ENCODE results near the gene DNAJA2. TPM values are rescaled to one million over a fixed set of nuclear protein-coding genes. Genes with fewer than 3 reads are reported as not detected.

The DNAJA2 gene
- total and polyA plus RNA-seq, 9 donors, result 33.4 to 63.3 (median 58.4) TPM

DNA sequence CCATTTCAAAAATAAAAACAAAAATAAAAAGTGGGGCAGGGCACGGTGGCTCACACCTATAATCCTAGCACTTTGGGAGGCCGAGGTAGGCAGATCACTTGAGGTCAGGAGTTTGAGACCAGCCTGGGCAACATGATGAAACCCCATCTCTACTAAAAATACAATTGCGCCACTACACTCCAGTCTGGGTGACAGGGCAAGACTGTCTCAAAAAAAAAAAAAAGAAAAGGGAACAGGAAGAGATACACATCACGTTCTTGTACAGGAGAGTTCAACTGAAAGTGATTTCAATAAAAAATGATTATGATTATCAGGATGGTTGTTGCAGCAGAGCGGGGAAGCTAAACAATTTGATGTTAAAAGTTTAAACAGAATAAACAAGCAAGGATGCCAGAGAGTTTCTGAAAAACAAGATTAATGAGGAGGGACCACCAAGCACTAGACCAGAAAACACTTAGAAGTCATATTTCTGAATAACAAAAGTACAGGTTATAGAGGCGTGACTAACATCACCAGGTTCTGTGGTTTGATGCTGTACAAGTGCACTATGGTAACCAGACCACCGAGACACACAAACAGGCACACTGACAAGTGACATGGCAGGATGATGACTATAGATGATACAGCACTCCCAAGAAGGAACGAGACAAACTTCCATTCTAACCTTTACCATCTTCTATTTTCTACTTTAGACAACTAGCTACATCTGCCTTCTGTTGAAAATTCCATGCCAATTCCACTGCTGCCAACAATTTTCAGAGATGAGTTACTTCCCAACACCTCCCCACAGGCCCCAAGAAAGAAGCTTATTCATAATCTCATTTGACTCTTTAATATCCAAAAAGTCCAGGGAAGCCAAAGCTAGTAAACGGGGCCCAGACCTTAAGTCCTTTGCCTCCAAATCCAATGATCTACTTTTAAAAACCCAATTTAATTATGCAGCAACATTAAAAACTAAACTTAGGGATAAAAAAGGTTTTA is 11.8 kb downstream of the DNAJA2 start:
- Histone ChIP-seq H3K4me1 (ENCODE audit: insufficient read depth) (peaks cover 2% of the 10 kb centered on the region), H3K4me3 (no peak overlapping the region), H3K27ac (no peak overlapping the region), H3K36me3 (no peaks in the 10 kb centered on the region), H3K9me3 (no peaks in the 10 kb centered on the region), H3K27me3 (no peaks in the 10 kb centered on the region)
- TF ChIP-seq POLR2A (IDR thresholded peaks at IDR 0.05) (no peak), EP300 (IDR thresholded peaks at IDR 0.05) (no peak)
- TF ChIP-seq, protein P1, sequence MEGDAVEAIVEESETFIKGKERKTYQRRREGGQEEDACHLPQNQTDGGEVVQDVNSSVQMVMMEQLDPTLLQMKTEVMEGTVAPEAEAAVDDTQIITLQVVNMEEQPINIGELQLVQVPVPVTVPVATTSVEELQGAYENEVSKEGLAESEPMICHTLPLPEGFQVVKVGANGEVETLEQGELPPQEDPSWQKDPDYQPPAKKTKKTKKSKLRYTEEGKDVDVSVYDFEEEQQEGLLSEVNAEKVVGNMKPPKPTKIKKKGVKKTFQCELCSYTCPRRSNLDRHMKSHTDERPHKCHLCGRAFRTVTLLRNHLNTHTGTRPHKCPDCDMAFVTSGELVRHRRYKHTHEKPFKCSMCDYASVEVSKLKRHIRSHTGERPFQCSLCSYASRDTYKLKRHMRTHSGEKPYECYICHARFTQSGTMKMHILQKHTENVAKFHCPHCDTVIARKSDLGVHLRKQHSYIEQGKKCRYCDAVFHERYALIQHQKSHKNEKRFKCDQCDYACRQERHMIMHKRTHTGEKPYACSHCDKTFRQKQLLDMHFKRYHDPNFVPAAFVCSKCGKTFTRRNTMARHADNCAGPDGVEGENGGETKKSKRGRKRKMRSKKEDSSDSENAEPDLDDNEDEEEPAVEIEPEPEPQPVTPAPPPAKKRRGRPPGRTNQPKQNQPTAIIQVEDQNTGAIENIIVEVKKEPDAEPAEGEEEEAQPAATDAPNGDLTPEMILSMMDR (IDR thresholded peaks at IDR 0.05), result no peak
- WGBS, 3 donors, result 61 to 65% (median 64%) methylated on average over 9 of the region's 9 CpGs
- intact Hi-C loops (cut with DNase I), result no loop called here
- no peak for DNase-seq

DNA sequence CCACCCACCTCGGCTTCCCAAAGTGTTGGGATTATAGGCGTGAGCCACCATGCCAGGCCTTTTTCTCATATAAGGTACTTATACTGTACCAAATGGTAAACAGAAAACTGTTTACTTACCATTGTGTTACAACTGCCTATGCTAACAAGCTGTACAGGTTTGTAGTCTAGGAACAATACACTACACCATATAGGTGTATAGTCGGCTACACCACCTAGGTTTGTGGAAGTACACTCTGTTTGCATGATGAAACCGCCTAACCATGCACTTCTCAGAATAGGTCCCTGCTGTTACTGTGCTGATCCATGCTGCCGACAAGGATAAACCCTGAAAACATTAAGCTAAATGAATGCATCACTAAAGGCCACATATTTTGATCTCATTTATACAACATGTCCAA is 18.9 kb downstream of the DNAJA2 start:
- WGBS, 3 donors, result 79 to 83% (median 81%) methylated on average over 5 of the region's 5 CpGs
- H3K27me3 ChIP-seq, result no peaks in the 10 kb centered on the region
- no peak for TF ChIP-seq EP300 (IDR thresholded peaks at IDR 0.05)
- TF ChIP-seq, protein P1 (IDR thresholded peaks at IDR 0.05), result no peak
- TF ChIP-seq POLR2A (IDR thresholded peaks at IDR 0.05), result no peak

DNA sequence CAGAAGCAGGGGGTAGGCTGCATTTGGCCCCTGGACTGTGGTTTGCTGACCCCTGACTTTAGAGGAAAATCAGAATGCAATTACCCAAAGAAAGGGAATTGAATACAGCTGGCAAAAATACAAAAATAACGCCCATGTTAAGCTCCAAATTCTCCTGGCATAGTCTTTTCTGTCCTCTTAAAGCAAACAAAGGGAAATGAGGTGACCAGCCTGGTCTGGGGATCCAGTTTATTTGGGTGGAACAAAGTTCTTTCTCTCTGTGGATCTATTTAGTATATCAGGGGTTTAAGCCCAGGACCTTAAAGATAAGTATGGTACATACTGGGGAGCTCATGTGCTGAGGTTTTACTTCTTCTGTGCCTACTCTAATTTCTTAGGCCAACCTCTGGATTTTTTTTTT is 23.5 kb downstream of the DNAJA2 start:
- H3K36me3 ChIP-seq, result no peaks in the 10 kb centered on the region
- 49 to 61% (median 54%) methylated on average over 1 of the region's 1 CpG for WGBS, 3 donors
- H3K27me3 ChIP-seq, result no peaks in the 10 kb centered on the region
- DNase-seq, result no peak
- H3K4me1 ChIP-seq (ENCODE audit: insufficient read depth), result no peaks in the 10 kb centered on the region
- no peaks in the 10 kb centered on the region for H3K9me3 ChIP-seq
- intact Hi-C loops (cut with DNase I), result no loop called here
- H3K4me3 ChIP-seq, result no peak overlapping the region
- TF ChIP-seq POLR2A (IDR thresholded peaks at IDR 0.05) (no peak), EP300 (IDR thresholded peaks at IDR 0.05) (no peak)
- TF ChIP-seq, protein P1 (IDR thresholded peaks at IDR 0.05), result no peak
- no peak overlapping the region for H3K27ac ChIP-seq

More for the DNA sequence above, 18.9 kb downstream of the DNAJA2 start:
- no peak for DNase-seq
- intact Hi-C loops (cut with DNase I), result no loop called here
- Histone ChIP-seq H3K4me3 (no peak overlapping the region), H3K36me3 (no peaks in the 10 kb centered on the region), H3K4me1 (ENCODE audit: insufficient read depth) (no peaks in the 10 kb centered on the region), H3K27ac (no peak overlapping the region), H3K9me3 (no peaks in the 10 kb centered on the region)

DNA sequence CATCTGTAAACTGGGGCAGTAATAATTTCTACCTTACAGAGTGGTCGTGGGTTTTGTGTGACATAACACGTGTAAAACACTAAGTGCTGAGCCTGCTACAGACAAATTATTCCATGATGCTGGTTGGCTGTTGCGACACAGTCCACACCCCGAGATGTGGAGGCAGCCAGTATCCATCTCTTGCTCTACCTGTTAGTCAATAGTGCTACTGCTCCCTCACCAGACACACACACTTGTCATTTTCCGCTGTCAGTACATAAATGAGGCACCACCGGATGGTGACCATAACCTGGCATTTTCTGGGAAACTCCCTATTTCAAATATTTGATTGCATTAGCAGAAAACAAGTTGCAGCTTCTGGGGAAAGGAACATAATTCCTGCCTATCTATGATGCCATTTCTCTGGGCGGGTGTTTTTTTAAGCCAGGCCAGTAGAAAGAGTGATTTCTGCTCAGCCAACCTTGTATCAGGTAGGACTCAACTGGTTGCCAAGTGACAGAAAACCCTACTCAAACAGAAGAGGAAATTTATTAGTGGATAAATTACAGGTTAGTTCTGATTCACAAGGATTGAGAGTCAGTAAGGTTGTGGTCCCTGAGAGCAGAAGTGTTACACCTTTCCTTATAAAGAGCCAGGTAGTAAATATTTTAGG is 24.1 kb downstream of the DNAJA2 start:
- Histone ChIP-seq H3K4me3 (no peak overlapping the region), H3K4me1 (ENCODE audit: insufficient read depth) (no peaks in the 10 kb centered on the region), H3K27me3 (no peaks in the 10 kb centered on the region), H3K9me3 (no peaks in the 10 kb centered on the region), H3K36me3 (no peaks in the 10 kb centered on the region), H3K27ac (no peak overlapping the region)
- intact Hi-C loops (cut with DNase I), result loop anchor here in 2 of 4 donors (5.0 to 10.0 kb wide), 2 partner anchors 1213 to 1215 kb away; no protein-coding TSS in a partner anchor
- TF ChIP-seq POLR2A (IDR thresholded peaks at IDR 0.05), result no peak
- no peak for TF ChIP-seq EP300 (IDR thresholded peaks at IDR 0.05)
- TF ChIP-seq, protein P1 (IDR thresholded peaks at IDR 0.05), result no peak
- WGBS, 3 donors, result 83 to 88% (median 87%) methylated on average over 7 of the region's 7 CpGs
- no peak for DNase-seq

Data from ovary (tissue), 9 donors.